ENCODE results near the gene PPP1R12B. TPM values are rescaled to one million over a fixed set of nuclear protein-coding genes. Genes with fewer than 3 reads are reported as not detected.

The PPP1R12B gene
- total RNA-seq, 1 experiment from 2014 or later = 13.1 TPM

GRCh38 chr1:202434059-202434458, 85.6 kb downstream of the PPP1R12B start:
- no TSS peak for BruUV-seq (replicated peaks)
- CTCF ChIA-PET = no interaction called here
- in situ Hi-C loops (cut with HindIII; ENCODE audit: low pct_unique_long_range_greater_than_20kb, low sequenced_read_pairs) = no loop called here
- ATAC-seq = no peak
- Histone ChIP-seq H3K4me3 (ENCODE audit: low read depth in 2 of 2, low read length in 2 of 2) (no peak overlapping the region), H3K9me3 (ENCODE audit: control insufficient read depth, insufficient read depth, low read depth, low read length) (no peaks in the 10 kb centered on the region), H3K27ac (ENCODE audit: low read length) (no peak overlapping the region), H3K27me3 (ENCODE audit: control insufficient read depth, insufficient read depth, low read length) (no peaks in the 10 kb centered on the region), H3K36me3 (ENCODE audit: control insufficient read depth, insufficient read depth, low read length) (no peaks in the 10 kb centered on the region), H3K4me1 (ENCODE audit: control insufficient read depth, insufficient read depth, low read length) (no peaks in the 10 kb centered on the region)
- TF ChIP-seq CTCF (IDR thresholded peaks at IDR 0.05) (no peak), SIN3A (IDR thresholded peaks at IDR 0.05; ENCODE audit: borderline replicate concordance, insufficient read depth, low read depth, low read length) (no peak), TCF7L2 (IDR thresholded peaks at IDR 0.05; ENCODE audit: low read depth, low read length) (no peak), REST (IDR thresholded peaks at IDR 0.05; ENCODE audit: insufficient read depth in 1 of 2, low read depth in 2 of 2, low read length in 1 of 2) (no peak), POLR2AphosphoS5 (IDR thresholded peaks at IDR 0.05; ENCODE audit: low read depth, low read length) (no peak)
- POLR2A ChIA-PET = no interaction called here
- intact Hi-C loops (cut with micrococcal nuclease; ENCODE audit: unreplicated experiment) = no loop called here
- DNase-seq (ENCODE audit: low read depth, low spot score) = no peak

- Histone ChIP-seq H3K4me1 (ENCODE audit: control insufficient read depth, insufficient read depth, low read length) (no peaks in the 10 kb centered on the region), H3K27me3 (ENCODE audit: control insufficient read depth, insufficient read depth, low read length) (no peaks in the 10 kb centered on the region), H3K36me3 (ENCODE audit: control insufficient read depth, insufficient read depth, low read length) (no peaks in the 10 kb centered on the region), H3K27ac (ENCODE audit: low read length) (no peak overlapping the region), H3K4me3 (ENCODE audit: low read depth in 2 of 2, low read length in 2 of 2) (no peak overlapping the region), H3K9me3 (ENCODE audit: control insufficient read depth, insufficient read depth, low read depth, low read length) (no peaks in the 10 kb centered on the region)
- POLR2A ChIA-PET = no interaction called here
- DNase-seq (ENCODE audit: low read depth, low spot score) (no peak), ATAC-seq (no peak)
- TF ChIP-seq CTCF (IDR thresholded peaks at IDR 0.05) (no peak), TCF7L2 (IDR thresholded peaks at IDR 0.05; ENCODE audit: low read depth, low read length) (no peak), REST (IDR thresholded peaks at IDR 0.05; ENCODE audit: insufficient read depth in 1 of 2, low read depth in 2 of 2, low read length in 1 of 2) (no peak), SIN3A (IDR thresholded peaks at IDR 0.05; ENCODE audit: borderline replicate concordance, insufficient read depth, low read depth, low read length) (no peak)
- CTCF ChIA-PET = no interaction called here
- in situ Hi-C loops (cut with HindIII; ENCODE audit: low pct_unique_long_range_greater_than_20kb, low sequenced_read_pairs) (no loop called here), intact Hi-C loops (cut with micrococcal nuclease; ENCODE audit: unreplicated experiment) (no loop called here)
- BruUV-seq (replicated peaks) = no TSS peak
Measured at GRCh38 chr1:202438393-202439174, 90.1 kb downstream of the PPP1R12B start.

Measured in Panc1 (cell line).